ENCODE data around the gene DLX5.

Gene DLX5

GRCh38 chr7:97006816-97007582 is 17.6 kb downstream of the DLX5 start:
- DNase-seq (ENCODE audit: low read depth): no peak
- TF ChIP-seq, protein P1, sequence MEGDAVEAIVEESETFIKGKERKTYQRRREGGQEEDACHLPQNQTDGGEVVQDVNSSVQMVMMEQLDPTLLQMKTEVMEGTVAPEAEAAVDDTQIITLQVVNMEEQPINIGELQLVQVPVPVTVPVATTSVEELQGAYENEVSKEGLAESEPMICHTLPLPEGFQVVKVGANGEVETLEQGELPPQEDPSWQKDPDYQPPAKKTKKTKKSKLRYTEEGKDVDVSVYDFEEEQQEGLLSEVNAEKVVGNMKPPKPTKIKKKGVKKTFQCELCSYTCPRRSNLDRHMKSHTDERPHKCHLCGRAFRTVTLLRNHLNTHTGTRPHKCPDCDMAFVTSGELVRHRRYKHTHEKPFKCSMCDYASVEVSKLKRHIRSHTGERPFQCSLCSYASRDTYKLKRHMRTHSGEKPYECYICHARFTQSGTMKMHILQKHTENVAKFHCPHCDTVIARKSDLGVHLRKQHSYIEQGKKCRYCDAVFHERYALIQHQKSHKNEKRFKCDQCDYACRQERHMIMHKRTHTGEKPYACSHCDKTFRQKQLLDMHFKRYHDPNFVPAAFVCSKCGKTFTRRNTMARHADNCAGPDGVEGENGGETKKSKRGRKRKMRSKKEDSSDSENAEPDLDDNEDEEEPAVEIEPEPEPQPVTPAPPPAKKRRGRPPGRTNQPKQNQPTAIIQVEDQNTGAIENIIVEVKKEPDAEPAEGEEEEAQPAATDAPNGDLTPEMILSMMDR (IDR thresholded peaks at IDR 0.05; ENCODE audit: low read depth, low read length, missing control alignments): no peak
- no peak overlapping the region for H3K4me3 ChIP-seq (ENCODE audit: low read depth, low read length)

- TF ChIP-seq, protein P1 (IDR thresholded peaks at IDR 0.05; ENCODE audit: low read depth, low read length, missing control alignments): no peak
- no peak for DNase-seq (ENCODE audit: low read depth)
- no peak overlapping the region for H3K4me3 ChIP-seq (ENCODE audit: low read depth, low read length)
Measured at GRCh38 chr7:97006055-97006815, 18.4 kb downstream of the DLX5 start.

- no peak within 1 kb of the TSS for H3K4me3 ChIP-seq (ENCODE audit: low read depth, low read length)
- DNase-seq (ENCODE audit: low read depth): no peak
- TF ChIP-seq, protein P1 (IDR thresholded peaks at IDR 0.05; ENCODE audit: low read depth, low read length, missing control alignments): no peak
Measured at GRCh38 chr7:97005183-97006054, 19.2 kb downstream of the DLX5 start, which contains the start of gene DLX6. Gene DLX6, plus strand, starts transcription at chr7:97005553. Its CDS starts 425 bp downstream, at chr7:97005978.

- TF ChIP-seq, protein P1 (IDR thresholded peaks at IDR 0.05; ENCODE audit: low read depth, low read length, missing control alignments): no peak
- DNase-seq (ENCODE audit: low read depth): no peak
- H3K4me3 ChIP-seq (ENCODE audit: low read depth, low read length): no peak overlapping the region
Measured at GRCh38 chr7:97004247-97005182, 20.1 kb downstream of the DLX5 start.

DNA sequence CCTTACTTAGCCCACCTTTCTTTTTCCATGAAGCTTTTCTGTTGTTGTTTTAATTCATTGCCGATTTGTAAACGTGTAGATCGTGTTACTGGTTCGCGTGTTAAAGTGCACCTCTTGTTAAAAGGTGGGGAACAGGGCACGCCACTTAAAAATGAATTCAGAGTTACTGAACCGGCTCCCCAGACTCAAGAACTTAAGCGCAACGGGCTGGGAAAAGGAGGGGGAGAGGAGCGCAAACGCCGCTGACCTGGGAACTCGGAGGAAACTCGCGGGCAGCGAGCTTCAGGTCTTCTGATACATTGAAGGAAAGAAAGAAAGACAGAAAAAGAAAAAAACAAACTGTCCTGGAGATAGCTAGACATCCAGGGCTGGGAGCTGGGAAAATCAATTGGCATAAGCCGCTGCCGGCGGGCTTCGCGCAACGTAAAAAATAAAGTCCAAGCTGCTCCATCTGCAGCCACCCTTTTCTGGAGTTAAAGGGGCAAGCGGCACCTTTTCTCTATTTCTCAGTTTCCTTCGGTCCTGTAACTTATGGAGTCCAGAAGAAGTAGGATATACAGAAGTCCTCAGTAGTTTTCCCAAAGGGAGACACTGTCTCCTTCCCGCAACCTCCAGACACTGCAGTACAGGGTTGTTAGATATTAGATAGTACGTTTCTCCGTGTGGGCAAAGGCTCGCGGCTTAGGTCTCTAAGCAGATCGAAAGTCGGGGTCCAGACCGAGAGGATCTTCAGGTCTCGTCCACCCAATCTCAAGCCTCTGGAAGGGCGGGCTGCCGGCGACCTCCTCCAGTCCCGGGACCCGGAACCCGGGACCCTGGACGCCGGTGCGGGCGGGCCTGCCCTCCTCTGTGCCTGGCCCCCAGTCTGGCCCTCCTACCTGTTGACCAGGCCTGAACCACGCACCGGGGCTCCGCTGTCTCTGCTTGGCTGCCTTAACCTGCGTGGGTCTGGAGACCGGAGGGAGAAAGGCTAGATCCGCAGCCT is 21.1 kb downstream of the DLX5 start:
- TF ChIP-seq, protein P1 (IDR thresholded peaks at IDR 0.05; ENCODE audit: low read depth, low read length, missing control alignments): no peak
- DNase-seq (ENCODE audit: low read depth): no peak
- no peak overlapping the region for H3K4me3 ChIP-seq (ENCODE audit: low read depth, low read length)

Data from GM12864 (cell line).